Lower leg skin (tissue), 4 donors: Measurements from ENCODE around the gene PMEPA1. TPM values are rescaled to one million over a fixed set of nuclear protein-coding genes. Genes with fewer than 3 reads are reported as not detected.

Source experiments
- DNase-seq, 2 donors: peaks; one replicate each; pipeline ENCODE4 v3.0.0-alpha.2; 2019; ENCODE audit warnings: low spot score in 2 of 2
- H3K4me3 ChIP-seq: fragments of 200-600 bp; sonication (generic); 2 replicates; pipeline ENCODE4 v1.5.1; 2017; ENCODE audit warnings: mild to moderate bottlenecking, low read depth; ENCODE audit not compliant: poor library complexity, severe bottlenecking
- POLR2A ChIP-seq, 2 donors: fragments of 450-650 bp; IDR thresholded peaks; one replicate each; pipeline ENCODE4 v1.6.1; 2016 to 2017; ENCODE audit warnings: antibody characterized with exemption in 2 of 2, mild to moderate bottlenecking in 1 of 2, moderate library complexity in 1 of 2
- whole genome bisulfite sequencing, 2 donors: methylation state at CpG; one replicate each; pipeline ENCODE4 v1.1.5; 2018; 5-methylcytosine and 5-hydroxymethylcytosine counted together
- intact Hi-C: fragments of 100-400 bp; cut with DNase I; formaldehyde crosslinking; loops from one replicate; pipeline ENCODE4 v1.15.0; 2023; ENCODE audit warnings: low total_unique reads
- total RNA-seq, 4 donors: library from RNA; depleted of rRNA; stranded (reverse); fragments of >200 nt; gene quantifications; one replicate each; pipeline ENCODE4 v1.1.0, GENCODE V29; 2016
- TF ChIP-seq, protein P1 (sequence below), 3 donors: fragments of 450-650 bp; IDR thresholded peaks; one replicate each; pipeline ENCODE4 v1.5.1; 2016; ENCODE audit warnings: antibody characterized with exemption in 3 of 3, mild to moderate bottlenecking in 3 of 3, moderate library complexity in 2 of 3

The PMEPA1 gene
- total RNA-seq, 4 donors from 2014 or later, result 4.3 to 22.1 (median 11.8) TPM

DNA sequence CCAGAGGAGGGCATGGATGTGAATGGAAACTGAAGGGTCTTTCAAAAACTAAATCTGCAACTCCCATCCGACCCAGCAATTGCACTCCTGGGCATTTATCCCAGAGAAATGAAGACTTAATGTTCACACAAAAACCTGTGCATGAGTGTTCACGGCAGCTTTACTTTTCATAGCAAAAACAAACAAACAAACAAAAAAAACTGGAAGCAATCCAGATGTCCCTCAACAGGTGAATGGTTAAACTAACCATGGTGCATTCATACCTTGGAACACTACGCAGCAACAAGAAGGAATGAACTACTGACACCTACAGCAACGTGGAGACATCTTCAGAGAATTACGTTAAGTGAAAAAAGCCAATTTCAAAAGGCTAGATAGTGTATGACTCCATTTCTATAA lies 32.2 kb downstream of the PMEPA1 start:
- WGBS, 2 donors, result 75 to 88% methylated on average over 5 of the region's 5 CpGs
- intact Hi-C loops, result no loop called here
- no peak overlapping the region for H3K4me3 ChIP-seq
- TF ChIP-seq, protein P1, sequence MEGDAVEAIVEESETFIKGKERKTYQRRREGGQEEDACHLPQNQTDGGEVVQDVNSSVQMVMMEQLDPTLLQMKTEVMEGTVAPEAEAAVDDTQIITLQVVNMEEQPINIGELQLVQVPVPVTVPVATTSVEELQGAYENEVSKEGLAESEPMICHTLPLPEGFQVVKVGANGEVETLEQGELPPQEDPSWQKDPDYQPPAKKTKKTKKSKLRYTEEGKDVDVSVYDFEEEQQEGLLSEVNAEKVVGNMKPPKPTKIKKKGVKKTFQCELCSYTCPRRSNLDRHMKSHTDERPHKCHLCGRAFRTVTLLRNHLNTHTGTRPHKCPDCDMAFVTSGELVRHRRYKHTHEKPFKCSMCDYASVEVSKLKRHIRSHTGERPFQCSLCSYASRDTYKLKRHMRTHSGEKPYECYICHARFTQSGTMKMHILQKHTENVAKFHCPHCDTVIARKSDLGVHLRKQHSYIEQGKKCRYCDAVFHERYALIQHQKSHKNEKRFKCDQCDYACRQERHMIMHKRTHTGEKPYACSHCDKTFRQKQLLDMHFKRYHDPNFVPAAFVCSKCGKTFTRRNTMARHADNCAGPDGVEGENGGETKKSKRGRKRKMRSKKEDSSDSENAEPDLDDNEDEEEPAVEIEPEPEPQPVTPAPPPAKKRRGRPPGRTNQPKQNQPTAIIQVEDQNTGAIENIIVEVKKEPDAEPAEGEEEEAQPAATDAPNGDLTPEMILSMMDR (IDR thresholded peaks at IDR 0.05), result no peak
- TF ChIP-seq POLR2A (IDR thresholded peaks at IDR 0.05), result no peak
- no peak for DNase-seq

DNA sequence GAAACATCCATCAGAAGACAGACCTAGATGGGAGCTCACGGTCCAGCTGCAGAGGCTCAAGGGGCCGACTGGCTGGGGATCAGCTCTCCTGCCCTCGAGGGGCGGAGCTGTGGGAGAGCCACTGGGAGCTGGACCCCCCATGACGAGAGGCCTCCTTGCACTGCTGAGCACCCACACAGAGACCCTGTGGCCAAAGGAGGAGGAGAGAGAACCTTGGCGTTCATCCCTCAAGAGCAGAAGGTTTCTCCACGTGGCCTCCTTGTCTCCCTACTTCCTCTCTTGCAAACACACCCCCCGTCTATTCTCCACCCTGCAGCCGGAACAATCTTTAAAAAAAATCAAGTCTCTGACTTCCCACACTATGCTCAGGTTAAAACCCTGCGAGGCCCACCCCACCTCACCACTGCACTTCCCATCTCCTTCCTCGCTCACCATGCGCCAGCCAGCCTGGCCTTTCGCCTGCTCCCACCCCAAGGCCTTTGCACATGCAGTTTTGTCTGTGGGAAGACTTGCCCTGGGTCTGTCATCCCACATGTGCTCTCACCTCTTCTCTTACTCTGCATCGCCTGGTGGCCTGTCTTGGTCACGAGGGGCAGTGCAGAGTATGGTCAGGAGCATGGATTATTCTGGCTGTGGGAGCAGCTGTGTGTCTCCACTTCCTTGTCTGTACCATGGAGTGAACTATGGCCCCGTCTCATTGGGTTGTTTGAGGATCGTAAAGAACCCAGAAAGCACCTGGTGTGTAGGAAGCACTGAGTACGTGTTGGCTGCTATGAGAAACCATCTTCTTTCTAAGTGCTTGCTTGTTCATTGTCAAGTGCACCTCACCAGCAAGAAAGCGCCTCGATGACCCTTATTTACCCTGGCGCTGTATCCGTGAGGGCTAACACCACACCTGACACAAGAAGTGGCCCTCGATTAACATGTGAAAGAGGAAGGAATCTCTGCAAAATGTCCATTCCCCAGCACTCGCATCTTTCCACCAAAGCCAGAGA lies 32.9 kb downstream of the PMEPA1 start:
- 80 to 88% methylated on average over 24 of the region's 24 CpGs for WGBS, 2 donors
- no peak overlapping the region for H3K4me3 ChIP-seq
- no peak for DNase-seq
- intact Hi-C loops, result no loop called here
- no peak for TF ChIP-seq POLR2A (IDR thresholded peaks at IDR 0.05)
- TF ChIP-seq, protein P1 (IDR thresholded peaks at IDR 0.05), result no peak

DNA sequence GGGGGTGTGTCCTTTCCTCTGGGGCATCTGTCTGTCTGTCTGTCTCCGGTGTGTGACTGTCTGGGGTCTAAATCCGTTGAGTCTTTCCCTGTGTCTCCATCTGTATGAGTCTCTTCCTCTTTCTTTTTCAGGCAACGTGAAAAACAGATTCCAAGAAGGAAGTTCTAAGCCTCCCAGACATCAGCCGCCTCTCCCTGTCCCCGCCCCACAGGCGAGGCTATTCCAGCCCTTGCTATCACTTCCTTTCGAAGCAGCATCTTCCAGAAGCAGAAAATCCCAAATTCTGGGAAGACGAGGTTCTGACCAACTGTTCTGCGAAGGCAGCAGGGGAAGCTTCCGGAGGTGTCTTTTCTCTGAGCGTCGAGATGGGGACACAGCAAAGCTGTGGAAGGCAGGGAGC lies 34.0 kb downstream of the PMEPA1 start:
- DNase-seq, result no peak
- WGBS, 2 donors, result 64 to 77% methylated on average over 12 of the region's 12 CpGs
- TF ChIP-seq, protein P1 (IDR thresholded peaks at IDR 0.05), result no peak
- no peak for TF ChIP-seq POLR2A (IDR thresholded peaks at IDR 0.05)
- intact Hi-C loops, result no loop called here
- H3K4me3 ChIP-seq, result no peak overlapping the region

DNA sequence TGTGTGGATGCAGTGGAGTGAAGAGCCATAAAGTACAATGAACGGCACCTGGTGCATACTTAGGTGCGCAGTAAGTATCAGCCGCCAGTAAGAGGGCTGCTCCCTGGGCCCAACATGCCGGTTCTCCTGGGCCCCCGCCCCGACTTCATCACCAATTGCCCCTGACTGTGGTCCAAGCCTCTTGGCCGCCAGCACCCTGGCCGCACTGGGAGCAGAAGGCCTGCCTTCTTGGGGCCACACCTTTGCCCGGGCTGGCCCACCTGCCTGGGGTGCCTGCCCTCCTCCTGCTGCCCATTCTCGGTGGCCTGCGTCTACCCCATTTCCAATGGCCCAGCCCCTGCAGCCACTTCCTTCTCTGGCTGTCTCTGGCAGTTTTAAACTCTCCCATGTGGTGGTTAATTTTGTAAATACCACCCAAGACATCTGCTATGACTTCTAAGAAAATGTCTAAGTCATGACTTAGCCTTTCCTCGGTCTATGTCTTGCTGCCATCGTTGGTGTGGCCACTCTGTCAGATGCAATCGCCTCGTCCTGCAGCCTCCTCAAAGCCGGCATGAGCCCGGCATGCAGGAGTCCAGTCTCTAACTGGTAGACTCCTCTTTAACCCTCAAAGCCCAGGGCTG lies 36.8 kb downstream of the PMEPA1 start:
- no peak overlapping the region for H3K4me3 ChIP-seq
- intact Hi-C loops, result no loop called here
- 66 to 78% methylated on average over 17 of the region's 17 CpGs for WGBS, 2 donors
- TF ChIP-seq, protein P1 (IDR thresholded peaks at IDR 0.05), result no peak
- TF ChIP-seq POLR2A (IDR thresholded peaks at IDR 0.05), result no peak
- no peak for DNase-seq

GRCh38 chr20:57672164-57672563 lies 37.7 kb downstream of the PMEPA1 start:
- 37 to 57% methylated on average over 26 of the region's 26 CpGs for WGBS, 2 donors
- intact Hi-C loops, result no loop called here
- TF ChIP-seq, protein P1 (IDR thresholded peaks at IDR 0.05), result no peak
- no peak for TF ChIP-seq POLR2A (IDR thresholded peaks at IDR 0.05)
- no peak overlapping the region for H3K4me3 ChIP-seq
- peak; percentile 54 to 93 for DNase-seq
